AG20443 (cell line): ENCODE results near the gene EFCAB8.
"Not testable (repeated sequence)": the region's sequence is repeated elsewhere in the genome, so short reads cannot be mapped to it uniquely, and the experiment has no call there.

ENCODE experiments used
- DNase-seq: peaks from one replicate; pipeline ENCODE4 v3.0.0; 2012; ENCODE audit warnings: low spot score, mixed read lengths

Gene EFCAB8

DNA sequence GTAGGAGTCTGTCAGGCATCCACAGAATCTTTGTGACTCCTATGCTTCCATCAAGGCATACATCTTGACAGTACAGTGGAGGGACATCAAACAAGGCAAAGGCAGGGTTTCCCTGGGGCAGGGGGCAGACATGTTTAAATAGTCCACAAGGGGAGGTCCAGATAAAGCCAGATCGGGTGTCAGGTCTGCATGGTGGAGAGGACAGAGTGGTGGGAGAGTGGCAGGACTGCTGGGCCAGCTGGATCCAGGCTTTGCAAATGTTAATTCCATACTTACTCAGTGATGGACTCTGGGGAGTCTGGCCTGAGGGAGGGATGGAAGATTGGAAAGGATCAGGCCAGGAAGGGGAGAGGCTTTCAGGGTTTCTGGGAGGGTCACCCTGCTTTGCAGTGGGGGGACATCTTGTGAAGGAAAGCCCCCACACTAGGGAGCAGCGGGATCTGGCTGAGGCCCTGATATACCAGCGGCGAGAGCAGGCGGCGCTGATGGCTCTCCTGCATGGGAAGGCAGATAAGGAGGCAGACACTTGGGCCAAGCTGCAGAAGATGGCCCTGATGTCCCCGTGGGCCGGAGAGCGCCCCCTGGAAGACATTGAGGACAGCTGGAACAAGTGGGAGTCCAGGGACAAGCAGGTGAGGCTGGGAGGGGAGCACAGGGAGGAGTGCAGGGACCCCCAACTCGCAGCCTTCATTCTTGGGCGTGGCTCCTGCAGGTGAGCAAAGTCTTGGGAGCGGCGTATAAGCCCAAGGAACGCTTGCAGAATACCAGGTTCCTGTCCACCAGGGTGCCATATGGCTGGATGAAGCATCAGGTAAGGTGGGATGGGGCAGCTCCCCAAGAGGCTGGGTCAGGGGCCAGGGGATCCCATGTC lies 100.9 kb downstream of the EFCAB8 start:
- DNase-seq = peak; percentile 6

GRCh38 chr20:32960222-32960518 lies 101.4 kb downstream of the EFCAB8 start:
- DNase-seq = no peak

GRCh38 chr20:32960849-32961731 lies 102.4 kb downstream of the EFCAB8 start:
- DNase-seq = peak; percentile 5

- peak; percentile 6 for DNase-seq
Measured at GRCh38 chr20:32962053-32962452, 103.3 kb downstream of the EFCAB8 start.

GRCh38 chr20:32962646-32963045 lies 103.9 kb downstream of the EFCAB8 start:
- not testable (repeated sequence) for DNase-seq

DNA sequence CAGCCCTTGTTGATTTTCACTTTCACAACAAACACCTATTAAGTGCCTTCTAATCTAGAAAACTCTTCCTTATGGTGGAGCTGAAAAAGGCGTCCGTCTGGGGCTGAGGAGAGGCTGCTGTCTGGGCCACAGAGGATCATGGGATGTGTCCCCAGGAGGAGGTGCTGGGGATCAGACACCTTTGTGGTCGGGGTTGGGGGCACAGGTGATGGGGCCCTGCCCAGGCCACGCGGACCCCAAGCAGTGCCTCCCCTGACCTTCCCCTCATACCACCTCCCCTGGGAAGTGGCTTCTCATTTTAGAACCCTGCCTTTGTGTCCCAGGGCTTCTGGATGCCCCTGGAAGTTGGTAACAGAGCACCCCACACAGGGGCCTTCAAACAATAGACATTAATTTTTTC lies 104.5 kb downstream of the EFCAB8 start:
- DNase-seq = peak; percentile 4

DNA sequence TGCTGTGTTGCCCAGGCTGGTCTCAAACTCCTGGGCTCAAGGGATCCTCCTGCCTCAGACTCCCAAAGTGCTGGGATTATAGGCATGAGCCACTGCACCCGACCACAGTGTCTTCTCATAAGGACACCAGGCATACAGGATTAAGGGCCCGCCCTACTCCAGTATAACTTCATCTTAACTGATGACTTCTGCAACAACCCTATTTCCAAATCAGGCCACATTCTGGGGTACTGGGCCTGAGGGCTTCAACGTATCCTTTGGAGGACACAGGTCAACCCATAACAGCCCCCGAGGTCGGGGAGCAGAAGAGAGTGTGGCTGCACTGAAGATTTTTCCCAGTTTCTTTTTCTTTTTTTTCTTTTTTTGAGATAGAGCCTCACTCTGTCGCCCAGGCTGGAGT lies 105.9 kb downstream of the EFCAB8 start:
- DNase-seq = no peak

DNA sequence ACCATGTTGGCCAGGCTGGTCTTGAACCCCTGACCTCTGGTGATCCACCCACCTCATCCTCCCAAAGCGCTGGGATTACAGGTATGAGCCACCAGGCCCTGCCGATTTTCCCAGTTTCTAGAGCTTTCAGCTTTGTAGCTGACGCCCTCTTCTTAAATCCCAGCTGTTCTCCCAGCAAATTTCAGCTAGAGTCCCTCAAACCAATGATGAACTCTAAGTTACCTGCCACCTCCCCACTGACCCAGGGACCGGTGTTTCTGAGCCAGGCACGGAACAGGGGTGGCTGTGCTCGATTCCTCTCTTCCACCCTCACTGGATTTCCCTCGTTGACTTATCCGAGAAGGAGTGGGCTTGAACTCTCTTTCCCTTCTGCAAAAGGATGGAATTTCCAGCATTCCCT lies 106.4 kb downstream of the EFCAB8 start:
- DNase-seq = no peak

DNA sequence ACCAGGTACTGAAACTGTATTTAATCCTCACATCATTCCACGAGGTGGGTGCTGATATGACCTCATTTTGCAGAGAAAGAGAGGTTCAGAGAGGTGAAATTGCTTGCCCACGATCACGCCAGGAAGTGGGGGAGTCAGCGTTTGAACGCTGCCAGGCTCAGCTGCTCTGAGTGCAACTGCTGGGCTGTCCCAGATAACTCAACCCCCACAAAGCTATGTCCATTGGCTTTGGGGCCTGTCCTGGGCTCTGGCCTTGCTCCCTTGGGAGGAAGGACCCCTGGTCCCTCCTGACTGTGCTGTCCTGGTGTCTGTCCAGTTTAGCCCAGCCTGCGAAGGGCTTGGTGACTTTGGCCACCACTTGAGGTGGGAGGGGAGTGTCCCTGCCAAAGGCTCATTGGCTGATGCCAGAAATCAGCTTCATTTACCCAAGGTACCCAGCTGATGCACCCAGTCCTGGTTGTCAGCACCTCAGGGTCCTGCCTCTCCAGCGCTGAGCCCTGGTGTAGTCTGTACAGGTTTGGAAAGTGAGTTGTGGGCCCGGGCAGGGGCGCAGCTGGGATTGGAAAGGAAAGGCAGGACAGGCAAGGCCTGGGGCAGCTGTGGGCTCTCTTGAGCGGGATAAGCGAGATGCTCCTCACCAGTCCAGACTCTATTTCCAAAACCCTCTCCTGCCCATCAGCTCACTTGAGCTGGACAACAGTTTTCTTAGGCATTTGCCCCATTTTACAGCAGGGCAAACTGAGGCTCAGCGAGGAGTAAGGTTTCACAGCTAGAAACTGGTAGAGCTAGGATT lies 107.1 kb downstream of the EFCAB8 start:
- DNase-seq = peak; percentile 9

- peak; percentile 2 for DNase-seq
Measured at GRCh38 chr20:32966382-32966781, 107.7 kb downstream of the EFCAB8 start.

GRCh38 chr20:32966881-32967781 lies 108.4 kb downstream of the EFCAB8 start:
- DNase-seq = peak; percentile 7

GRCh38 chr20:32967961-32968457 lies 109.3 kb downstream of the EFCAB8 start:
- DNase-seq = no peak

DNA sequence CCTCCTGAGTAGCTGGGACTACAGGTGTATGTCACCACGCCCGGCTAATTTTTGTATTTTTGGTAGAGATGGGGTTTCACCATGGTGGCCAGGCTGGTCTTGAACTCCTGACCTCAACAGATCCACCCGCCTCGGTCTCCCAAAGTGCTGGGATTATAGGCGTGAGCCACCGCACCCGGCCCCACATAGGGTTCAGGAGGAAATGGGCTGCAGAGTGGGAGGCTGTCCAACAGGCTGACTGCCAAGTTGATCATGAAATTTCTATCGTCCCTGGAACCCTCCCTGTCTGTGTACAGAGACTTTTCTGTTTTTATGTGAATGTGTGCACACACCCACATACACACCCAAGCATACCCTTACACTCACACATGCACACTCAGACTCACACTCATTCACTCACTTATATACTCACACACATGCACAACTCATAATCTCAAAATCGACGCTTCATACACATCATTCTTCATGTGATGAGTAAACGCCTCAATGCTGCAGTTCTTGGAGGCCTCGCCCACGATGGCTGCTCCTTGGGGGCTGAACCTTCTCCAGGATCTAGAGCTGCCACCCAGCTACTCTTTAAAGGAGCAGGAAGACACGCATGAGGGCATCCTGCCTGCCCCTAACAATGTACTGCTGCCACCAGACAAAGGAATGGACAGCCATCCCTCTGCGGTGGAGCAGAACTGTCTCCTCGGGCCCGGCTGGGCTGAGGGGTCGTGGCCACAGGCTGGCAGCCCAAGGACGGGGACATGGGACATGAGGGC lies 109.9 kb downstream of the EFCAB8 start:
- no peak for DNase-seq

GRCh38 chr20:32969356-32970114 lies 110.8 kb downstream of the EFCAB8 start:
- DNase-seq = no peak

DNA sequence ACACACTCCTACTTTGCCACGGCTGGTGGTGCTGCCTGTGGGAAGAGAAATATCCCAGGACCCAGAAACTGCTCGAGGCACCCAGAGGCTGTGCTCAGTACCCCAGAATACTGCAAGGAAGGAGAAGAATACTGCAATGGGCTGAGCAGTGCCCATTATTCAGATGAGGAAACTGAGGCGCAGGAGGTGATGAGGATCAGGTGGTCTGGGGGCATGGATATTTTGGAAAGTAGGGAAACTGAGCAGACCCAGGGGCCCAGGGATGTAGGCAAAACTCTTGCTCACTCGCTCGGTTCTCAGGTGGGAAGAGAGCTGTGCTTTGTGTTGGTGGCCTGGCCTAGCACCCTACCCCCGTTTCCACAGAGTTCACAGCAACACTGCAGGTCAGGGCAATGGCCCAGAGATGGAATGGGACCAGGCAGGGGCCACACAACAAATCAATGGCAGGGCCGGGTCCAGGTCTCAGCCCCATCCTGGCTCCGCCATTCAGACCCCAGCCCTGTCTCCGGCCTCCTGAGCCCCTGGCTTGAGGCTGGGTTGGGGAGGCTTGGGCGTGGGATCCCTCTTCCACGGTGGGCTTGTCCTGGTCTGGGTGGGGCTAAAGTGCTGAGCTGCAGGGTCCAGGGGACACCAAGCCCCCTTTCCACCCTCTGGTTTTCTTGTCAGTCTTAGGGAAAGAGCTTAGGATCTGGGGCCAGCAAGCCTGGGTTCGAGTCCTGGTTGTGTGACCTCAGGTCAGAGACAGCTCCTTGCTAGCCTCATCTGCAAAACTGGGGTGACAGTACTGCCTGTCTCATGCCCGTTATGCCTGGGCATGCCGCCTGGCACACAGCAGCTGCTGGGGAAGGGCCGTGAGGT lies 111.6 kb downstream of the EFCAB8 start:
- no peak for DNase-seq

DNA sequence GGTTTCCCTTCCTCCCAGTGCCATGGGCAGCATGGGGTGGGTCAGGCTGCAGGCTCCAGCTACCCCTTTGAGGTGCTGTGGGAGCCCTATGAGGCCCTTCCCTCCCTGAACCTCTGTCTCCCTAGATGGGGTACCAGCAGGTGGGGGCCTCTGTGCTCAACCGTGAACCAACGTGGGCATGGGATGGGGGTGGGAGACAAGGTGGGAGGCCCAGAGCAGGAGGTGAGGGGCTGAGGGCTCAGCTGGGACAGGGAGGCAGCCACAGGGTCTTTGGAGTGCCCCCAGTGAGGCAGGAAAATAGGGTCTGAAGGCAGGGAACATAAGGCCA lies 112.2 kb downstream of the EFCAB8 start:
- DNase-seq = no peak

DNA sequence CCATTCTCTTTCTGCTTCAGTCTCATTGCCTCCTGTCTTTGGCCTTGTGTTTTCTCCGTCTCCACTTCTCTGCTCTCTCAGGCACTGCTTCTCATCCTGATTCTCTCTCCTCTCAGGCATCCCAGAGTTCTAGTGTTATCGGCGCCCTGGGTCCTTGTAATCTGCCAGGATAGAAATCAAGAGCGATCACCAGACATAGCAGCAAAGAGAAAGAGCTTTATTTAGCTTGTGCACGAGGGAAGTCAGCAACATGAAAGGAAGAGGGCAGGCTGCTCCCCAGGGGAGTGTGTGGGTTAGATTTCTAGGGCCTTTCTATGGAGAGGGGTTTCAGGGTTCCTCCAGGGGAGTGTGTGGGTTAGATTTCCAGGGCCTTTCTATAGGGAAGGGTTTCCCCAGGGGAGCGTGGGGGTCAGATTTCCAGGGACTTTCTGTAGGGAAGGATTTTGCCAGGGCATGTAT lies 113.0 kb downstream of the EFCAB8 start:
- DNase-seq = no peak

- no peak for DNase-seq
Measured at GRCh38 chr20:32972181-32973076, 113.7 kb downstream of the EFCAB8 start.
